Neuron (in vitro differentiated cells): ENCODE results near the gene SAMD4A.

Source experiments
- H2AFZ ChIP-seq: one replicate; pipeline ENCODE4 v1.6.1; 2013; ENCODE audit warnings: low read depth, mild to moderate bottlenecking, inconsistent platforms, low read length, moderate library complexity
- H3K27me3 ChIP-seq: one replicate; pipeline ENCODE4 v1.6.1; 2013; ENCODE audit warnings: low read length; ENCODE audit not compliant: insufficient read depth
- H3K36me3 ChIP-seq: one replicate; pipeline ENCODE4 v1.6.1; 2013; ENCODE audit warnings: low read length; ENCODE audit not compliant: insufficient read depth
- H3K4me1 ChIP-seq: one replicate; pipeline ENCODE4 v1.6.1; 2013; ENCODE audit warnings: low read length; ENCODE audit not compliant: insufficient read depth
- H3K4me3 ChIP-seq: 2 replicates; pipeline ENCODE4 v1.5.1; 2013; ENCODE audit warnings: mild to moderate bottlenecking, low read length, moderate library complexity
- H3K9me3 ChIP-seq: one replicate; pipeline ENCODE4 v1.6.1; 2013; ENCODE audit warnings: low read length

SAMD4A gene

DNA sequence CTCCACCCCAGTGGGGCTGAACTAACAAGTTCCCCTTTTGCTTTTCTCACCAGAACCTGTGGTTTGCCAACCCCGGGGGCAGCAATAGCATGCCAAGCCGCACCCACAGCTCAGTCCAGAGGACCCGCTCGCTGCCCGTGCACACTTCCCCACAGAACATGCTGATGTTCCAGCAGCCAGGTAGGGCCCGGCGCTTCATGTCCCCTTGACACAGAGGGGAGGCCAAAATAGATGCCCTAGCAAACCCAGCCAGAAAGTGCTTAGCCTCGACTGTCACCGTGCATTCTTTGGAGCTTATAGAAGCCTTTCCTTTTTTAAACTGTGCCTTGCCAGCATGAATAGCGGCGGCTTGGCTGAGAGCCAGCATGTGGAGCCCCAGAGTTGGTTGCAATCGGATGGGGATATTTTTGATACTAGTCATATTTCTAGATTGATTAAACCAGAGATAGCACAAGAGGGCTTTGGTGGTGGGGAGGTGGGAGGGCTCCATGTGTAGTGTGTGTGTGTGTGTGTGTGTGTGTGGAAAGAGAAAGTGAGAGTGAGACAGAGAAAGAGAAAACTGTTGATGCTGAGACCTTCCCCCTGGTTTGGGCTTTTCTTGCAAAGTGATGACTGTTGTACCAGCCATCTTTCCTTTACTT, 209.6 kb downstream of the SAMD4A start:
- no peak overlapping the region for H2AFZ ChIP-seq
- H3K4me1 ChIP-seq = peaks cover 7% of the 10 kb centered on the region
- H3K27me3 ChIP-seq = no peaks in the 10 kb centered on the region
- H3K9me3 ChIP-seq = no peaks in the 10 kb centered on the region
- peaks cover 29% of the 10 kb centered on the region for H3K36me3 ChIP-seq
- H3K4me3 ChIP-seq = no peak overlapping the region

- Histone ChIP-seq H3K4me3 (no peak overlapping the region), H3K9me3 (no peaks in the 10 kb centered on the region), H2AFZ (no peak overlapping the region), H3K27me3 (no peaks in the 10 kb centered on the region), H3K36me3 (peaks cover 34% of the 10 kb centered on the region), H3K4me1 (peaks cover 7% of the 10 kb centered on the region)
These were observed 210.5 kb downstream of the SAMD4A start for GRCh38 chr14:54777395-54777794.

DNA sequence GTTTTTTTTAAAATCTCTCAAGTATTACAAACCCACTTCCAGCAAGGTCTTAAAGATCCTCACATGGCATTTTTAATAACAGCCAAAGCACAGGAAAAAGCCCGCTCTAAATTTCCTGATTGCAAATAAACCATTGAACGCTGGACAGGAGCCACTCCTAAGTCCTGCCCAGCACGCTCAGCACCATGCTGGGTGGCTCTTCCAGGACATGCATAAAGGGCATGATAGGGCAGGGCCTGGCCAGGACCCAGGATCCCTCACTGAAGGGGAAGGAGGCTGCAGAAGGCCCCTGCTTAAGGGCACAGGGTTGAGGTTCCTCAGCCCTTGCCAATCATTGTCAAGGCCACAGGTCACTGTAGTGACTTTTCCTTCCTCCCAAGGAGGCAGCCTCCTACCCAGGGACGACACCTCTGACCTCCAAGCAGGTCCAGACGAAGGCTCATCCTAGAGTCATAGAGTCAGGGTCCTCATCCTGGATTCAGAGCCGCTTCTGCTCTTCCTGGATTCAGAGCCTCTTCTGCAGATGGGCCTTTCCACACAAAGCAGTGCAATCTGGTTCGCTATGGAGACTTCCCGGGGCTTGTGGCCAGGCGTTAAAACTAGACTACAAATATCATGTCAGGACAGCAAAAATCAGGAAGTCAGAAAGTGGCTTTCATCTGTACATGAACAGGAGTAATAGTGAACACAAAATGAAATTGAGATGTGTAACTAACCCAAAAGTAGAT, 211.9 kb downstream of the SAMD4A start:
- Histone ChIP-seq H3K27me3 (no peaks in the 10 kb centered on the region), H2AFZ (no peak overlapping the region), H3K36me3 (peaks cover 40% of the 10 kb centered on the region), H3K4me1 (no peaks in the 10 kb centered on the region), H3K9me3 (no peaks in the 10 kb centered on the region), H3K4me3 (no peak overlapping the region)

GRCh38 chr14:54781080-54781479, 214.2 kb downstream of the SAMD4A start:
- H3K4me1 ChIP-seq = no peaks in the 10 kb centered on the region
- peaks cover 53% of the 10 kb centered on the region for H3K36me3 ChIP-seq
- no peaks in the 10 kb centered on the region for H3K9me3 ChIP-seq
- H3K27me3 ChIP-seq = no peaks in the 10 kb centered on the region
- H2AFZ ChIP-seq = no peak overlapping the region
- no peak overlapping the region for H3K4me3 ChIP-seq

- no peaks in the 10 kb centered on the region for H3K27me3 ChIP-seq
- no peak overlapping the region for H3K4me3 ChIP-seq
- H3K4me1 ChIP-seq = peaks cover 2% of the 10 kb centered on the region
- no peaks in the 10 kb centered on the region for H3K9me3 ChIP-seq
- H2AFZ ChIP-seq = no peak overlapping the region
- peaks cover 51% of the 10 kb centered on the region for H3K36me3 ChIP-seq
These were observed 215.2 kb downstream of the SAMD4A start for GRCh38 chr14:54781961-54782750.

DNA sequence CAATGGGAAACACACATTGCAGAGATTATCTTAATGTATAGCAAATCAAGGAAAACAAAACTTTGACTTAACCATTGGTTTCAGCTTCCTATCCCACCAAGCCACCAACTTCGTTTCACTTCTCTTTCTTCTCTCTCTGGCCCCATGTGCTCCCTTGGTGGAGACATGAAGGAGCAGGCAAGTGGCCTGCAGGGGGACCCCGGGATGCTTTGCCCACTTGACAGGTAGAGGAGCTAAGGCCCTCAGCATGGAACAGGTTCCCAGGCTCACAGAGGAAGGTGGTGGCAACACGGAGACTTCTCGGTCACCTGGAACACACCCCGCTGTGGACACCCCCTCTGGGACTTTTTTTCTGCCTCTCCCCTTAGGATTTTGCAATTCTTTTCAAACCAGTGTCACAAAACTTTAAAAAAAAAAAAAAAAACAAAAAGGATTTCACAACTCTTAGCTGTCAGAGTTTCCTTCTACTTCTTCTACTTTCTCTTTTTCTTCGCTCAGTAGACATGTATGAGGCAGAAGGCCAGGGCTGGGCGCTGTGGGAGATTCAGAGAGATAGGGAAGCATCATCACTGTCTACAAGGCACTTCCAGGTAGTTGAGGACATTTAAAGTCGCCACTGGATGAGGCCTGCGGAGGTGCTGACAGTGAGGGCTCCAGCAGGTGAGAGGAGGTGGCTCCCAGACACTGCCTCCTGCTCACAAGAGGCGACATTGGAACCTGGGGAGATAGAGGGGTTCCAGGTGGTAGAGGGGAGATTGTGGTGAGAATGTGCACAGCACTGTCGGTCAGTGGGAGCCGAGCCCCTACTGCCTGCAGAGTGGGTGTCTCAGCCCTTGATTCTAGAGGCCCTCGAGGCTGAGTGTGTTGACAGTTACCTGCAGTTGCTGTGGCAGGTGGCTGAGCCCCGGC, 216.1 kb downstream of the SAMD4A start:
- Histone ChIP-seq H3K9me3 (no peaks in the 10 kb centered on the region), H3K4me3 (no peak overlapping the region), H3K36me3 (peaks cover 53% of the 10 kb centered on the region), H3K27me3 (no peaks in the 10 kb centered on the region), H3K4me1 (peaks cover 2% of the 10 kb centered on the region), H2AFZ (no peak overlapping the region)

DNA sequence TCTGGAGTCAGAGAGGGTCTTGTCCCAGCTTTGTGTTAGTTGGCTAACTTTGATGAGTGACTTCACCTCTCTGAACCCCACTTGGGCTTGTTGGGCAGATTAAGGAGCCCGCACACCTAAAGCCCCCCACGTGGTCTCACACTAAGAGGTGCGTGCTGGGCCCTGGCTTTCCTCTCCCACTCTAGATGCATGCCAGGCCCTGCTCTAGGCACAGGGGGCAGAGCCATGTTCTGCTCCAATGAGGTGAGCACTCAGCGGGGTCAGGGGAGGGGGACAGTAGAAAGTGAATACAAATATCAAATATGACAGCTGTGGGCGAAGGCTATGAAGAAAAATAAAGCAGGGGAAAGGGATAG, 216.7 kb downstream of the SAMD4A start:
- peaks cover 2% of the 10 kb centered on the region for H3K4me1 ChIP-seq
- no peak overlapping the region for H3K4me3 ChIP-seq
- H3K9me3 ChIP-seq = no peaks in the 10 kb centered on the region
- no peak overlapping the region for H2AFZ ChIP-seq
- peaks cover 58% of the 10 kb centered on the region for H3K36me3 ChIP-seq
- no peaks in the 10 kb centered on the region for H3K27me3 ChIP-seq

- Histone ChIP-seq H2AFZ (no peak overlapping the region), H3K4me3 (no peak overlapping the region), H3K9me3 (no peaks in the 10 kb centered on the region), H3K4me1 (peaks cover 2% of the 10 kb centered on the region), H3K27me3 (no peaks in the 10 kb centered on the region), H3K36me3 (peaks cover 58% of the 10 kb centered on the region)
These were observed 217.1 kb downstream of the SAMD4A start for GRCh38 chr14:54784060-54784459.

- H3K27me3 ChIP-seq = no peaks in the 10 kb centered on the region
- peaks cover 57% of the 10 kb centered on the region for H3K36me3 ChIP-seq
- no peak overlapping the region for H3K4me3 ChIP-seq
- no peaks in the 10 kb centered on the region for H3K9me3 ChIP-seq
- H2AFZ ChIP-seq = no peak overlapping the region
- peaks cover 2% of the 10 kb centered on the region for H3K4me1 ChIP-seq
These were observed 217.7 kb downstream of the SAMD4A start for GRCh38 chr14:54784657-54785056.

DNA sequence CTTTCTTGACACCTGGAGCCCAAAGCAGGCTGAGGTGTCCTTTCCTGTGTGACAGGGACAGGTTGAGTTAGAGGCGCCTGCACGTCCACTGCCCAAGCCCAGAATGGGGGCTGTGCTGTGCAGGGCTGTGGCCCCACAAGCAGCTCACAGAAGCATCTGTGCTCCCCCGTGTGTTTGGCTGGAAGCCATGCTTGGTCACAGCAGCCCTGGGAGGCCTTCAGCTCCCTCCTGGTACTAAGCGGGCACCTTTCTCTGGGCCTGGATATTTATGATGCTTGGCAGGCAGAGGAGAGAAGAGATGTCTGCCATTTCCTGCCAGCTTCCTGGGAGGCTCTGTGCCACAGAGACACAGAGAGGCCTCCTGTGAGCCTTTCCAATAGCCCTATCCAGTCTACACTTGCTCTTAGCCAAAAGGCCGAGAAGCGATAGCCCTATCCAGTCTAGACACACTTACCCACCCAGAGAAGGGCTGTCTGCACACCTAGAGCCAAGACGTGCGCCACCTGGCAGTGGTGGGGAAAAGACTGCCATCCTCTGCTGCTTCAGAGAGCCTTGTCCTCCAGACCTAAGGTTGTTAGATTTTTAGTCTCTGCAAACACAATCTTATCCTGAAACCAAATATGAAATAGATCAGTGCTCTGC, 218.3 kb downstream of the SAMD4A start:
- Histone ChIP-seq H3K9me3 (no peaks in the 10 kb centered on the region), H3K4me1 (peaks cover 2% of the 10 kb centered on the region), H3K4me3 (no peak overlapping the region), H3K27me3 (no peaks in the 10 kb centered on the region), H2AFZ (no peak overlapping the region), H3K36me3 (peaks cover 61% of the 10 kb centered on the region)

DNA sequence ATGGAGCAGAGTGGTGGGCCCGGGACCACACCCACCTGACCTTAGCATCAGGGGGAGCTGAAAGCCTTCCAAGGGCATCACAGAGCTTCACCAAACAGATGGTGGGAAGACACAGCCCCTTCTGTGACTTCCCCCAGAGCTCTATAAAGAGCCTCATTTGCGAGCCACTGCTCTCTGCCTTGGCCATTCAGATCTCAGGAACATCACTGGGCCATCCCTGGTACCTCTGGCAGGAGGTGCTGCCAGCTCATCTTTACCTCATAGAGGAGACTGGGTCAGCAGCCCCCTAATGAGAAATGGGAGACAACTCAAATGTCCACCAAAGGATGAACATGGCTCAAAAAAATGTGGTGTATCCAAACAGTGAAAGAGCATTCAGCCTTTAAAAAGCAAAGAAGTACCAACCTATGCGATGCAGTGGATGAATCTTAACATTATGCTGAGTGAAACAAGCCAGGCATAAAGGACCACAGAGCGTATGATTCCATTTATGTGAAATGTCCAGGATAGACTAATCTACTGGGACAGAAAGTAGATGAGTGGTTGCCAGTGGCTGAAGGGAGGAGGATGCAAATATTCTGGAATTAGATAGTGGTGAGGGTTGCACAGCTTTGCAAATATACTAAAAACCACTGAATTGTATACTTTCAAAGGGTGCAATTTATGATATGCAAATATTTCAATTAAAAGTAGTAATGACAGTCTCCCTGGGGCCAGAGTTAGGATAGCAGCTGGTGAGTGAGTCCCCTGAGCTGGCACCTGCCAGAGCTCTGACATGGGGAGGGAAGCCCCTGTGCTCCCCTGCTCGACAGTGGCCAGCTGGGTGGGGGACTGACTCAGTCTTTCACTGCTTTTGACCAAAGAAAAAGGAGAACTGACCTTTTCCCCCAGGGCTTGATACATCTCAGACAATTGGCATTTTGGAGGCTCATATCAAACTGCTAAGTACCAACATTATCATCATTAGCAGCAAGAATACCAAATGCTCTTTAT, 219.1 kb downstream of the SAMD4A start:
- Histone ChIP-seq H3K36me3 (peaks cover 55% of the 10 kb centered on the region), H3K4me1 (peaks cover 7% of the 10 kb centered on the region), H3K9me3 (no peaks in the 10 kb centered on the region), H3K4me3 (no peak overlapping the region), H3K27me3 (no peaks in the 10 kb centered on the region), H2AFZ (no peak overlapping the region)
